ENCODE measurements around the gene CNOT4. TPM values are rescaled to one million over a fixed set of nuclear protein-coding genes. Genes with fewer than 3 reads are reported as not detected.

CNOT4 gene
- total RNA-seq, 4 donors from 2014 or later = 16.8 to 26.0 (median 20.0) TPM

- no peak for DNase-seq (ENCODE audit: low spot score in 2 of 2)
- Histone ChIP-seq H3K27ac (no peak overlapping the region), H3K9me3 (no peaks in the 10 kb centered on the region), H3K27me3 (no peaks in the 10 kb centered on the region), H3K4me1 (no peaks in the 10 kb centered on the region), H3K36me3 (no peaks in the 10 kb centered on the region), H3K4me3 (no peak overlapping the region)
- WGBS, 2 donors = 82 to 93% methylated on average over 5 of the region's 5 CpGs
- TF ChIP-seq POLR2A (IDR thresholded peaks at IDR 0.05) = no peak
- no peak for TF ChIP-seq CTCF (IDR thresholded peaks at IDR 0.05)
- no peak for TF ChIP-seq EP300 (IDR thresholded peaks at IDR 0.05)
Measured at GRCh38 chr7:135337977-135338550, 171.8 kb downstream of the CNOT4 start.

GRCh38 chr7:135337506-135337905 lies 172.4 kb downstream of the CNOT4 start:
- Histone ChIP-seq H3K4me3 (no peak overlapping the region), H3K4me1 (no peaks in the 10 kb centered on the region), H3K9me3 (no peaks in the 10 kb centered on the region), H3K27me3 (no peaks in the 10 kb centered on the region), H3K36me3 (no peaks in the 10 kb centered on the region), H3K27ac (no peak overlapping the region)
- 87 to 93% methylated on average over 5 of the region's 5 CpGs for WGBS, 2 donors
- TF ChIP-seq POLR2A (IDR thresholded peaks at IDR 0.05) = no peak
- TF ChIP-seq EP300 (IDR thresholded peaks at IDR 0.05) = no peak
- no peak for TF ChIP-seq CTCF (IDR thresholded peaks at IDR 0.05)
- DNase-seq (ENCODE audit: low spot score in 2 of 2) = no peak

- Histone ChIP-seq H3K27me3 (no peaks in the 10 kb centered on the region), H3K27ac (no peak overlapping the region), H3K9me3 (no peaks in the 10 kb centered on the region), H3K36me3 (no peaks in the 10 kb centered on the region), H3K4me1 (no peaks in the 10 kb centered on the region), H3K4me3 (no peak overlapping the region)
- WGBS, 2 donors = 8 to 9% methylated on average over 8 to 9 of the region's 9 CpGs
- peak in 1 of 2 donors; percentile 51 for DNase-seq (ENCODE audit: low spot score in 2 of 2)
- TF ChIP-seq EP300 (IDR thresholded peaks at IDR 0.05) (no peak), CTCF (IDR thresholded peaks at IDR 0.05) (peak in 3 of 5 experiments; percentile 12 to 61 (median 36)), POLR2A (IDR thresholded peaks at IDR 0.05) (no peak)
Measured at GRCh38 chr7:135335628-135336139, 174.2 kb downstream of the CNOT4 start.

DNA sequence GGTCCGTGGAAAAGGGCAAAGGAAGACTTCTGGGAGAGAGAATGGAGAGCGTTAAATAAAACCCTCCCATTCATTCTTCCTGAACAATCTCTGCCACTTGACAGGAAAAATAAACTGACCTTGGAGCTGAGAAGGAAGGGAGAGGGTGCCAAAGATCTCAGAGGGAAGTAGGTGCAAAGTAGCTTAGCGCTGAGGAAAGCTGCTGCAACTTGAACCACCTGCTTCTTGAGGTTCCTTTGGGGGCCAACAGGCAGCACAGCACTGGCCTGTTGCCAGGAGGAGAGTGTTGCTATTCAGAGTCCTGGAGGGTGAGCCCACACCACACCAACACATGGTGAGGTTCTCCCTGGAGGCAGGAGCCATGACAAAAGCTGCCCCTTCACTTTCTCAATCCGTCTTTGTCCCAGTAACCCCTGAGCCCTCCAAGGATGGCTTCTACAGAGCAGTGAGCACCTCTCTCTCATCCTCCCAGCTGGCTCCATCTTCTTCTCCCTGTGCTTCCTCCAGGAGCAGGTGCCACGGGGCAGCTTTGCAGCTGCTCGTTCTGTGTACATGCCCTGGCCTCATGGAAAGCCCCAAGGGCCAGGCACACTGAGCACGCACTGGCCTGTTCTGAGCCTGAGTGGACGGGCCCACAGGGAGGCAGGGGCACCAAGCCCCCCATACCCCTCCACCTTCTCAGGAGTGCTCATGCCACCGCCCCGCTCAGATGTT lies 174.9 kb downstream of the CNOT4 start:
- Histone ChIP-seq H3K36me3 (no peaks in the 10 kb centered on the region), H3K4me3 (no peak overlapping the region), H3K4me1 (no peaks in the 10 kb centered on the region), H3K27me3 (no peaks in the 10 kb centered on the region), H3K9me3 (no peaks in the 10 kb centered on the region), H3K27ac (no peak overlapping the region)
- DNase-seq (ENCODE audit: low spot score in 2 of 2) = no peak
- 65 to 74% methylated on average over 10 of the region's 10 CpGs for WGBS, 2 donors
- TF ChIP-seq CTCF (IDR thresholded peaks at IDR 0.05) (no peak), EP300 (IDR thresholded peaks at IDR 0.05) (no peak), POLR2A (IDR thresholded peaks at IDR 0.05) (no peak)

GRCh38 chr7:135333946-135334345 lies 176.0 kb downstream of the CNOT4 start:
- 85 to 90% methylated on average over 1 of the region's 1 CpG for WGBS, 2 donors
- Histone ChIP-seq H3K9me3 (no peaks in the 10 kb centered on the region), H3K4me3 (no peak overlapping the region), H3K36me3 (no peaks in the 10 kb centered on the region), H3K27me3 (no peaks in the 10 kb centered on the region), H3K4me1 (no peaks in the 10 kb centered on the region), H3K27ac (no peak overlapping the region)
- DNase-seq (ENCODE audit: low spot score in 2 of 2) = no peak
- TF ChIP-seq EP300 (IDR thresholded peaks at IDR 0.05) (no peak), POLR2A (IDR thresholded peaks at IDR 0.05) (no peak), CTCF (IDR thresholded peaks at IDR 0.05) (no peak)

All from tibial nerve (tissue), 4 donors.